OCI-LY1 (cell line): ENCODE data around the gene BPTF.

ENCODE experiments used
- H2AFZ ChIP-seq: fragments of 200-600 bp; sonication (generic), shearing (Covaris generic); 2 replicates; pipeline ENCODE4 v1.6.0; 2014; ENCODE audit warnings: antibody characterized with exemption, mild to moderate bottlenecking, low read length
- H3F3A ChIP-seq: fragments of 200-600 bp; sonication (generic), shearing (Covaris generic); 2 replicates; pipeline ENCODE4 v1.6.0; 2014; ENCODE audit warnings: mild to moderate bottlenecking, antibody characterized with exemption, low read length, moderate library complexity; ENCODE audit not compliant: insufficient read depth
- H3K27ac ChIP-seq: fragments of 200-600 bp; sonication (generic); 2 replicates; pipeline ENCODE4 v1.5.1; 2014; ENCODE audit warnings: low read length, mixed run types, mild to moderate bottlenecking, low read depth; ENCODE audit not compliant: poor library complexity, severe bottlenecking
- H3K27me3 ChIP-seq: fragments of 200-600 bp; sonication (generic); 2 replicates; pipeline ENCODE4 v1.6.0; 2014; ENCODE audit warnings: antibody characterized with exemption, mild to moderate bottlenecking, low read length, moderate library complexity; ENCODE audit not compliant: insufficient read depth
- H3K36me3 ChIP-seq: fragments of 200-600 bp; sonication (generic); 2 replicates; pipeline ENCODE4 v1.6.1; 2014; ENCODE audit warnings: mild to moderate bottlenecking, antibody characterized with exemption, low read length, moderate library complexity, mixed read lengths; ENCODE audit not compliant: insufficient read depth
- H3K4me1 ChIP-seq: fragments of 200-600 bp; sonication (generic); 2 replicates; pipeline ENCODE4 v1.5.1; 2014; ENCODE audit warnings: mild to moderate bottlenecking, low read length, moderate library complexity; ENCODE audit not compliant: insufficient read depth, severe bottlenecking
- H3K4me2 ChIP-seq: fragments of 200-600 bp; sonication (generic), shearing (Covaris generic); 2 replicates; pipeline ENCODE4 v1.6.1; 2014; ENCODE audit warnings: low read length
- H3K4me3 ChIP-seq: fragments of 200-600 bp; sonication (generic); 2 replicates; pipeline ENCODE4 v1.5.1; 2014; ENCODE audit warnings: low read length, low read depth, mild to moderate bottlenecking, mixed read lengths; ENCODE audit not compliant: poor library complexity, severe bottlenecking
- H3K79me2 ChIP-seq: fragments of 200-600 bp; shearing (Covaris generic); 2 replicates; pipeline ENCODE4 v1.6.1; 2016; ENCODE audit warnings: mixed run types, low read length, mixed read lengths; ENCODE audit not compliant: insufficient read depth
- H3K9ac ChIP-seq: fragments of 200-600 bp; sonication (generic), shearing (Covaris generic); 2 replicates; pipeline ENCODE4 v1.6.1; 2014; ENCODE audit warnings: mild to moderate bottlenecking, low read length, mixed read lengths
- H3K9me2 ChIP-seq: fragments of 200-600 bp; sonication (generic), shearing (Covaris generic); 2 replicates; pipeline ENCODE4 v1.6.1; 2014; ENCODE audit warnings: low read depth, mild to moderate bottlenecking, low read length, mixed read lengths
- H3K9me3 ChIP-seq: fragments of 200-600 bp; shearing (Covaris generic); 2 replicates; pipeline ENCODE4 v1.6.1; 2014; ENCODE audit warnings: low read length, mixed read lengths
- H4K20me1 ChIP-seq: fragments of 200-600 bp; sonication (generic), shearing (Covaris generic); 2 replicates; pipeline ENCODE4 v1.6.0; 2016; ENCODE audit warnings: mild to moderate bottlenecking, low read length; ENCODE audit not compliant: insufficient read depth
- EZH2 ChIP-seq: fragments of 200-600 bp; sonication (generic), shearing (Covaris generic); IDR thresholded peaks from 2 replicates; pipeline ENCODE4 v1.8.0; 2017; ENCODE audit warnings: borderline replicate concordance, mixed run types, mild to moderate bottlenecking, antibody characterized with exemption, low read length, moderate library complexity, mixed read lengths
- TF ChIP-seq, protein P1 (sequence below): fragments of 200-600 bp; sonication (generic), shearing (Covaris generic); IDR thresholded peaks from 2 replicates; pipeline ENCODE4 v1.5.1; 2017; ENCODE audit warnings: mild to moderate bottlenecking, antibody characterized with exemption, low read length, moderate library complexity, mixed read lengths

The BPTF gene

DNA sequence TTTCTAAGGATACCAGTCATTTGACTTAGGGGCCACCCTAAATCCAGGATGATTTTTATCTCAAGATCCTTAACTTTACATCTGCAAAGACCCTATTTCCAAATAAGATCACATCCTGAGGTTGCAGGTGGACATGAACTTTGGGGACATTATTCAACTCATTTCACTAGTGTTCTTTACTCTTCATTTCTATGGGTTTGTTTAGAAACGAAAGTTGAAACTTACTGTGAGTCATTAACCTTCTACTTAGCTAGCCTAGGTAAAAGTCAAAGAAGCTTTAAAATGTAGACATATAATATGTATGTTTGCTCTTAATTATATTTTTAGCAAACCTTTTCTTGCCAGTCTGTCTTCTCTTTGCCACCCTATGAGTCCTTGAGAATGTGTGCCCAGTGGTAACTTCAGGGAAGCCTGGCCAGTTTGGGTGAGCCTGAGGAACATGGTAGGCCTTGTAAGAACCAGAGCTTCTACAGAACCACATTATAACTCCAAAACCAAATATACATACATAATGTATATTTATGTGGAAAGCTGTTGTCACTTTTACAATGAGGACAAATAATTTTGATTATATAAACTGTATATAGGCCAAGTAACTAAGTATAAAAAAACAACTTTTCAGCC lies 38.4 kb downstream of the BPTF start:
- Histone ChIP-seq H4K20me1 (0 out of 2 replicates have a peak, but pooled peaks cover 3% of the 10 kb centered on the region), H3K4me2 (no peak overlapping the region)

DNA sequence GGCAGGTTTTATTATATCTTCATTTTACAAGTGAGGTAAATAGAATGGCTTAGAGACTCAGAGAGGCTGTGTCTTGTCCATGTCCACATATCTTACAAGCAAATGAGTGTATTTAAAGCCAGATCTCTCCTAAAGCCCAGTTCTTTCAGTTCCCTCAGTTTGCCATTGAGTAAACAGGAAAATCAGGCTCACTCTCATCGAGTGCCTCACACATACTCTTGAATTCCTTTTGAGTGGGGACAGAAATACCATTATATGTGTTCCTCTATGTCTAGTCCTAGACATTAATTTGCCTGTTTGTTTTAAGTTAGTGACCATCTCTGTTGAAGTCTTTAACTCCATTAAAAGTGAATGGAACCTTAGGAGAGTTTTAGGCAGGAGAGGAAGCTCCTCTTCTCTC lies 40.1 kb downstream of the BPTF start:
- H3K4me3 ChIP-seq = no peak overlapping the region
- no peaks in the 10 kb centered on the region for H3F3A ChIP-seq
- no peaks in the 10 kb centered on the region for H4K20me1 ChIP-seq
- no peaks in the 10 kb centered on the region for H3K27me3 ChIP-seq
- H3K36me3 ChIP-seq = peaks cover 60% of the 10 kb centered on the region; the same call in 1 of the 2 replicates
- peaks cover 26% of the 10 kb centered on the region for H3K4me1 ChIP-seq
- no peak for TF ChIP-seq EZH2
- TF ChIP-seq, protein P1, sequence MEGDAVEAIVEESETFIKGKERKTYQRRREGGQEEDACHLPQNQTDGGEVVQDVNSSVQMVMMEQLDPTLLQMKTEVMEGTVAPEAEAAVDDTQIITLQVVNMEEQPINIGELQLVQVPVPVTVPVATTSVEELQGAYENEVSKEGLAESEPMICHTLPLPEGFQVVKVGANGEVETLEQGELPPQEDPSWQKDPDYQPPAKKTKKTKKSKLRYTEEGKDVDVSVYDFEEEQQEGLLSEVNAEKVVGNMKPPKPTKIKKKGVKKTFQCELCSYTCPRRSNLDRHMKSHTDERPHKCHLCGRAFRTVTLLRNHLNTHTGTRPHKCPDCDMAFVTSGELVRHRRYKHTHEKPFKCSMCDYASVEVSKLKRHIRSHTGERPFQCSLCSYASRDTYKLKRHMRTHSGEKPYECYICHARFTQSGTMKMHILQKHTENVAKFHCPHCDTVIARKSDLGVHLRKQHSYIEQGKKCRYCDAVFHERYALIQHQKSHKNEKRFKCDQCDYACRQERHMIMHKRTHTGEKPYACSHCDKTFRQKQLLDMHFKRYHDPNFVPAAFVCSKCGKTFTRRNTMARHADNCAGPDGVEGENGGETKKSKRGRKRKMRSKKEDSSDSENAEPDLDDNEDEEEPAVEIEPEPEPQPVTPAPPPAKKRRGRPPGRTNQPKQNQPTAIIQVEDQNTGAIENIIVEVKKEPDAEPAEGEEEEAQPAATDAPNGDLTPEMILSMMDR = no peak
- H3K9me2 ChIP-seq = no peaks in the 10 kb centered on the region
- H2AFZ ChIP-seq = no peak overlapping the region
- no peak overlapping the region for H3K9ac ChIP-seq
- no peak overlapping the region for H3K27ac ChIP-seq
- H3K4me2 ChIP-seq = no peak overlapping the region
- H3K9me3 ChIP-seq = no peaks in the 10 kb centered on the region
- H3K79me2 ChIP-seq = peaks cover 98% of the 10 kb centered on the region

More for the DNA sequence above, 38.4 kb downstream of the BPTF start:
- Histone ChIP-seq H3K27me3 (no peaks in the 10 kb centered on the region), H3K79me2 (peaks cover 100% of the 10 kb centered on the region), H3K9me3 (no peaks in the 10 kb centered on the region), H3K36me3 (peaks cover 55% of the 10 kb centered on the region; the same call in 1 of the 2 replicates), H3K9ac (no peak overlapping the region), H3K9me2 (no peaks in the 10 kb centered on the region), H3F3A (no peaks in the 10 kb centered on the region), H3K4me3 (no peak overlapping the region), H3K27ac (no peak overlapping the region), H3K4me1 (peaks cover 26% of the 10 kb centered on the region), H2AFZ (no peak overlapping the region)
- no peak for TF ChIP-seq EZH2
- TF ChIP-seq, protein P1 = no peak

DNA sequence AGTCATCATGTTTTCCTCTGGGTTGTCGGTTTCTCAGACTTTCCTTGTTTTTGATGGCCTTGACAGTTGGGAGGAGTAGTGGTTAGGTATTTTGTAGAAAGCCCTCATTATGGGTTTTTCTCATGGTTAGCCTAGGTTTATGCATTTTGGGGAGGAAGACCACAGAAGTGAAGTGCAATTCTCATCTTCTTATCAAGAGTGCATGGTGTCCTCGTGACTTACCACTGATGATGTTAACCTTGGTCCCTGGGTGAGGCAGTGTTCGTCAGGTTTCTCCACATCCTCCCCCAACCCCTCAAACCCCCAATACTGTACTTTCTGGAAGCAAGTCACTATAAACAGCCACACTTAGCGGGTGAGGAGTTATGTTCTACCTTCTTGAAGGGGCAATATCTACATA lies 42.3 kb downstream of the BPTF start:
- Histone ChIP-seq H3K36me3 (peaks cover 49% of the 10 kb centered on the region), H3K4me3 (no peak overlapping the region), H2AFZ (no peak overlapping the region), H4K20me1 (no peaks in the 10 kb centered on the region), H3F3A (no peaks in the 10 kb centered on the region), H3K9me2 (no peaks in the 10 kb centered on the region), H3K9me3 (no peaks in the 10 kb centered on the region), H3K4me2 (no peak overlapping the region), H3K27me3 (no peaks in the 10 kb centered on the region), H3K27ac (no peak overlapping the region), H3K79me2 (peaks cover 84% of the 10 kb centered on the region), H3K4me1 (peaks cover 26% of the 10 kb centered on the region), H3K9ac (no peak overlapping the region)
- TF ChIP-seq, protein P1 = no peak
- no peak for TF ChIP-seq EZH2
